ENCODE measurements around the gene HIC1. TPM values are rescaled to one million over a fixed set of nuclear protein-coding genes. Genes with fewer than 3 reads are reported as not detected.
A peak's percentile ranks its signal among the peaks of the same experiment; 100 is the strongest.

HIC1 gene
- total RNA-seq, 1 experiment from 2014 or later = 1.4 TPM

DNA sequence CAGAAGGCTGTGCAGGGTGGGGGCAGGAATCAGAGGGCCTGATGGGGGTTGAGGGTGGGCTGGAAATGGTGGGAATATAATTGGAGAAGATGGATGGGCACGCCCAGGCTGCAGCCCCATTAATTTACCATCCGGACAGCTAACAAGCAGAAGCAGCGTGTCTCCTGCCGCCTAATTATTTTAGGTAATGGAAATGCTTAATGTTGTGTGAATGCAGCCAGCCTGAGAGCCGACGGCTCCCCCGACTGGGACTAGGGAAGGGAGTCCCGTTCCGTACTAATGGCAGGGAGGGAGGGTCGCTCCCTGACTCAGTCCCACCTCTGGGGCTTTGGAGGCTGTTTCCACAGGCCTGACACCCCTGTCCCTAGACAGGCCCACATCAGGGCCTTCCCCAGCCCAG lies 17.7 kb upstream of the HIC1 start (continued):
- TF ChIP-seq, protein P1, sequence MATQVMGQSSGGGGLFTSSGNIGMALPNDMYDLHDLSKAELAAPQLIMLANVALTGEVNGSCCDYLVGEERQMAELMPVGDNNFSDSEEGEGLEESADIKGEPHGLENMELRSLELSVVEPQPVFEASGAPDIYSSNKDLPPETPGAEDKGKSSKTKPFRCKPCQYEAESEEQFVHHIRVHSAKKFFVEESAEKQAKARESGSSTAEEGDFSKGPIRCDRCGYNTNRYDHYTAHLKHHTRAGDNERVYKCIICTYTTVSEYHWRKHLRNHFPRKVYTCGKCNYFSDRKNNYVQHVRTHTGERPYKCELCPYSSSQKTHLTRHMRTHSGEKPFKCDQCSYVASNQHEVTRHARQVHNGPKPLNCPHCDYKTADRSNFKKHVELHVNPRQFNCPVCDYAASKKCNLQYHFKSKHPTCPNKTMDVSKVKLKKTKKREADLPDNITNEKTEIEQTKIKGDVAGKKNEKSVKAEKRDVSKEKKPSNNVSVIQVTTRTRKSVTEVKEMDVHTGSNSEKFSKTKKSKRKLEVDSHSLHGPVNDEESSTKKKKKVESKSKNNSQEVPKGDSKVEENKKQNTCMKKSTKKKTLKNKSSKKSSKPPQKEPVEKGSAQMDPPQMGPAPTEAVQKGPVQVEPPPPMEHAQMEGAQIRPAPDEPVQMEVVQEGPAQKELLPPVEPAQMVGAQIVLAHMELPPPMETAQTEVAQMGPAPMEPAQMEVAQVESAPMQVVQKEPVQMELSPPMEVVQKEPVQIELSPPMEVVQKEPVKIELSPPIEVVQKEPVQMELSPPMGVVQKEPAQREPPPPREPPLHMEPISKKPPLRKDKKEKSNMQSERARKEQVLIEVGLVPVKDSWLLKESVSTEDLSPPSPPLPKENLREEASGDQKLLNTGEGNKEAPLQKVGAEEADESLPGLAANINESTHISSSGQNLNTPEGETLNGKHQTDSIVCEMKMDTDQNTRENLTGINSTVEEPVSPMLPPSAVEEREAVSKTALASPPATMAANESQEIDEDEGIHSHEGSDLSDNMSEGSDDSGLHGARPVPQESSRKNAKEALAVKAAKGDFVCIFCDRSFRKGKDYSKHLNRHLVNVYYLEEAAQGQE (IDR thresholded peaks at IDR 0.05; ENCODE audit: insufficient read depth in 1 of 2, low read depth in 2 of 2, low read length in 1 of 2) = no peak

DNA sequence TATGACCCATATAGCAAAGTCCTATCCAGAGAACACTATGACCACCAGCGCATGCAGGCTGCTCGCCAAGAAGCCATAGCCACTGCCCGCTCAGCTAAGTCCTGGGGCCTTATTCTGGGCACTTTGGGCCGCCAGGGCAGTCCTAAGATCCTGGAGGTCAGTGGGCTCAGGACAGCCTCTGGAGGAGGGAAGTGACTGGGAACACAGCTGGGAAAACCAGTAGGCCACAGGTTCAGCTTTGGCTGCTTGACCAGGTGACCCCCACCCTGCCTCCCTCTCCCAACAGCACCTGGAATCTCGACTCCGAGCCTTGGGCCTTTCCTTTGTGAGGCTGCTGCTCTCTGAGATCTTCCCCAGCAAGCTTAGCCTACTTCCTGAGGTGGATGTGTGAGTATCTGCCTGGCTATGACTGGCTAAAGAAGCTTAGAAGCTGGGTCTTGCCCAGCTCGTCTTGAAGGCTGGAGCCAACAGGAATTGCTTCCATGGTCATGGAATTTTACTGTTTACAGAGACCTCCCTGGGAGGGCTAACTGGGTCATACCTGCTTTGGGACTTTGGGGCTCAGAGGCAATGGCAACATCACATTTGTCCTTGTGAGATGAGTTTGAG lies 14.6 kb upstream of the HIC1 start:
- DNase-seq (ENCODE audit: low read depth, low spot score) = no peak
- intact Hi-C loops (cut with micrococcal nuclease; ENCODE audit: unreplicated experiment) (no loop called here), in situ Hi-C loops (cut with HindIII; ENCODE audit: low pct_unique_long_range_greater_than_20kb, low sequenced_read_pairs) (no loop called here)
- H3K4me1 ChIP-seq (ENCODE audit: control insufficient read depth, insufficient read depth, low read length) = peaks cover 12% of the 10 kb centered on the region
- CTCF ChIA-PET = no interaction called here
- H3K36me3 ChIP-seq (ENCODE audit: control insufficient read depth, insufficient read depth, low read length) = 0 out of 2 replicates have a peak, but pooled peaks cover 3% of the 10 kb centered on the region
- no peak for TF ChIP-seq TCF7L2 (IDR thresholded peaks at IDR 0.05; ENCODE audit: low read depth, low read length)
- BruUV-seq (replicated peaks) = no TSS peak
- no peaks in the 10 kb centered on the region for H3K9me3 ChIP-seq (ENCODE audit: control insufficient read depth, insufficient read depth, low read depth, low read length)
- POLR2A ChIA-PET = interaction anchor here (0.6 kb wide), 1 partner anchor 9 kb away, joined by 5 read pairs; no protein-coding TSS in a partner anchor
- no peak for ATAC-seq
- no peak overlapping the region for H3K4me3 ChIP-seq (ENCODE audit: low read depth in 2 of 2, low read length in 2 of 2)
- no peak overlapping the region for H3K27ac ChIP-seq (ENCODE audit: low read length)
- no peaks in the 10 kb centered on the region for H3K27me3 ChIP-seq (ENCODE audit: control insufficient read depth, insufficient read depth, low read length)

DNA sequence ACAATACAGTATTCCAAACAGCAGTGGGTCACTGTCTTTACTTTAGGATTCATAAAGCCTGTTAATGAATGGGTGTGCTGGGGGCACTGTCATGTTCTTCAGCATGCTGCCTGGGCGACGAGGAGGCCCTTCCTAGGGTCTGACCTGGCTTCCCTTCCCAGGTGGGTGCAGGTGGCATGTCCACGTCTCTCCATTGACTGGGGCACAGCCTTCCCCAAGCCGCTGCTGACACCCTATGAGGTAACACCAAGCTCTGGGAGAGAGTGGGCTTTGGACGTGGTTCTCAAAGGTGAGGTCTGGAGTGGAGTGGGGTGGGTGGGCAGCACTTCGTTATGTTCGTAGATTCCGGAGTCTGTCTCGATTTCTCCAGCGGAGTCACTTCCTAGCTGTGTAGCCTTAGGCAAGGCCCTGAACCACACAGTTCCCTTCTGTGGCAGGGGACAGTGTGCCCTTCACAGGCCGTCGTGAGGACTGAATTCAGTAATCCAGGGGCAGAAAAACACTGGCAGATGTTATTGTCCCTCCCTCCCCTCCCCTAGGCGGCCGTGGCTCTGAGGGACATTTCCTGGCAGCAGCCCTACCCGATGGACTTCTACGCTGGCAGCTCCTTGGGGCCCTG lies 13.9 kb upstream of the HIC1 start:
- no peaks in the 10 kb centered on the region for H3K9me3 ChIP-seq (ENCODE audit: control insufficient read depth, insufficient read depth, low read depth, low read length)
- H3K27ac ChIP-seq (ENCODE audit: low read length) = peak overlapping the region; percentile 48; the same call in 1 of the 2 replicates
- DNase-seq (ENCODE audit: low read depth, low spot score) (no peak), ATAC-seq (no peak; the same call in 1 of the 2 replicates)
- BruUV-seq (replicated peaks) = no TSS peak
- H3K27me3 ChIP-seq (ENCODE audit: control insufficient read depth, insufficient read depth, low read length) = no peaks in the 10 kb centered on the region
- in situ Hi-C loops (cut with HindIII; ENCODE audit: low pct_unique_long_range_greater_than_20kb, low sequenced_read_pairs) (no loop called here), intact Hi-C loops (cut with micrococcal nuclease; ENCODE audit: unreplicated experiment) (no loop called here)
- H3K4me1 ChIP-seq (ENCODE audit: control insufficient read depth, insufficient read depth, low read length) = peaks cover 12% of the 10 kb centered on the region
- ChIA-PET CTCF (no interaction called here), POLR2A (interaction anchor here (0.6 kb wide), 1 partner anchor 9 kb away, joined by 5 read pairs; no protein-coding TSS in a partner anchor)
- TF ChIP-seq TCF7L2 (IDR thresholded peaks at IDR 0.05; ENCODE audit: low read depth, low read length) = no peak
- TF ChIP-seq POLR2AphosphoS5 (IDR thresholded peaks at IDR 0.05; ENCODE audit: low read depth, low read length) = no peak
- TF ChIP-seq, protein P1 (IDR thresholded peaks at IDR 0.05; ENCODE audit: insufficient read depth in 1 of 2, low read depth in 2 of 2, low read length in 1 of 2) = no peak
- no peak for TF ChIP-seq SIN3A (IDR thresholded peaks at IDR 0.05; ENCODE audit: borderline replicate concordance, insufficient read depth, low read depth, low read length)
- TF ChIP-seq, protein P2, sequence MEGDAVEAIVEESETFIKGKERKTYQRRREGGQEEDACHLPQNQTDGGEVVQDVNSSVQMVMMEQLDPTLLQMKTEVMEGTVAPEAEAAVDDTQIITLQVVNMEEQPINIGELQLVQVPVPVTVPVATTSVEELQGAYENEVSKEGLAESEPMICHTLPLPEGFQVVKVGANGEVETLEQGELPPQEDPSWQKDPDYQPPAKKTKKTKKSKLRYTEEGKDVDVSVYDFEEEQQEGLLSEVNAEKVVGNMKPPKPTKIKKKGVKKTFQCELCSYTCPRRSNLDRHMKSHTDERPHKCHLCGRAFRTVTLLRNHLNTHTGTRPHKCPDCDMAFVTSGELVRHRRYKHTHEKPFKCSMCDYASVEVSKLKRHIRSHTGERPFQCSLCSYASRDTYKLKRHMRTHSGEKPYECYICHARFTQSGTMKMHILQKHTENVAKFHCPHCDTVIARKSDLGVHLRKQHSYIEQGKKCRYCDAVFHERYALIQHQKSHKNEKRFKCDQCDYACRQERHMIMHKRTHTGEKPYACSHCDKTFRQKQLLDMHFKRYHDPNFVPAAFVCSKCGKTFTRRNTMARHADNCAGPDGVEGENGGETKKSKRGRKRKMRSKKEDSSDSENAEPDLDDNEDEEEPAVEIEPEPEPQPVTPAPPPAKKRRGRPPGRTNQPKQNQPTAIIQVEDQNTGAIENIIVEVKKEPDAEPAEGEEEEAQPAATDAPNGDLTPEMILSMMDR (IDR thresholded peaks at IDR 0.05) = no peak
- H3K36me3 ChIP-seq (ENCODE audit: control insufficient read depth, insufficient read depth, low read length) = 0 out of 2 replicates have a peak, but pooled peaks cover 3% of the 10 kb centered on the region
- peak overlapping the region; percentile 72 to 77 for H3K4me3 ChIP-seq (ENCODE audit: low read depth in 2 of 2, low read length in 2 of 2)
